NOMO-1 treated with dmso at 0.1 percent for 144 hours (cell line): ENCODE data around the gene MFSD6L.

Source experiments
- DNase-seq: peaks from one replicate; lab custom pipeline; 2025; ENCODE audit not compliant: unreplicated experiment; lab: John Stamatoyannopoulos, UW

MFSD6L gene

GRCh38 chr17:8793649-8794048 lies 5.5 kb downstream of the MFSD6L start:
- peak; percentile 30 for DNase-seq

GRCh38 chr17:8792646-8793045 lies 6.5 kb downstream of the MFSD6L start:
- DNase-seq = no peak

GRCh38 chr17:8791910-8792270 lies 7.3 kb downstream of the MFSD6L start:
- DNase-seq = no peak

- no peak for DNase-seq
Observed at GRCh38 chr17:8791248-8791909, 7.8 kb downstream of the MFSD6L start.

GRCh38 chr17:8789743-8790142 lies 9.4 kb downstream of the MFSD6L start:
- DNase-seq = no peak

- no peak for DNase-seq
Observed at GRCh38 chr17:8788998-8789397, 10.2 kb downstream of the MFSD6L start.

- DNase-seq = no peak
Observed at GRCh38 chr17:8785547-8786413, 13.4 kb downstream of the MFSD6L start.

- no peak for DNase-seq
Observed at GRCh38 chr17:8782176-8782575, 17.0 kb downstream of the MFSD6L start.

- DNase-seq = no peak
Observed at GRCh38 chr17:8781776-8782175, 17.4 kb downstream of the MFSD6L start.

- no peak for DNase-seq
Observed at GRCh38 chr17:8776881-8777280, 22.3 kb downstream of the MFSD6L start.

GRCh38 chr17:8776248-8776647 lies 22.9 kb downstream of the MFSD6L start:
- DNase-seq = no peak

- no peak for DNase-seq
Observed at GRCh38 chr17:8766731-8767130, 32.4 kb downstream of the MFSD6L start.

- no peak for DNase-seq
Observed at GRCh38 chr17:8762012-8762411, 37.2 kb downstream of the MFSD6L start.

GRCh38 chr17:8758137-8758596 lies 41.0 kb downstream of the MFSD6L start, which contains the start of gene SPDYE4:
SPDYE4 (minus strand) TSS chr17:8758546; CDS start chr17:8758382, 164 bp downstream.
- DNase-seq = no peak

GRCh38 chr17:8757189-8757588 lies 42.0 kb downstream of the MFSD6L start:
- no peak for DNase-seq

GRCh38 chr17:8755590-8756255 lies 43.4 kb downstream of the MFSD6L start:
- no peak for DNase-seq

GRCh38 chr17:8754890-8755289 lies 44.3 kb downstream of the MFSD6L start:
- no peak for DNase-seq

GRCh38 chr17:8753976-8754440 lies 45.2 kb downstream of the MFSD6L start:
- DNase-seq = no peak

GRCh38 chr17:8753136-8753975 lies 45.8 kb downstream of the MFSD6L start:
- no peak for DNase-seq

- no peak for DNase-seq
Observed at GRCh38 chr17:8749616-8750015, 49.5 kb downstream of the MFSD6L start.

- DNase-seq = no peak
Observed at GRCh38 chr17:8747742-8748141, 51.4 kb downstream of the MFSD6L start.
